GM12873 (cell line): ENCODE data around the gene STAT4.

Experiments used
- TF ChIP-seq, protein P1 (sequence below): IDR thresholded peaks from 2 replicates; pipeline ENCODE4 v1.5.1; 2012; ENCODE audit warnings: low read depth, mild to moderate bottlenecking, moderate library complexity, low read length, control low read depth; ENCODE audit not compliant: insufficient read depth; ENCODE audit errors: missing control alignments

STAT4 gene

GRCh38 chr2:191122638-191123294 is 28.0 kb downstream of the STAT4 start:
- TF ChIP-seq, protein P1, sequence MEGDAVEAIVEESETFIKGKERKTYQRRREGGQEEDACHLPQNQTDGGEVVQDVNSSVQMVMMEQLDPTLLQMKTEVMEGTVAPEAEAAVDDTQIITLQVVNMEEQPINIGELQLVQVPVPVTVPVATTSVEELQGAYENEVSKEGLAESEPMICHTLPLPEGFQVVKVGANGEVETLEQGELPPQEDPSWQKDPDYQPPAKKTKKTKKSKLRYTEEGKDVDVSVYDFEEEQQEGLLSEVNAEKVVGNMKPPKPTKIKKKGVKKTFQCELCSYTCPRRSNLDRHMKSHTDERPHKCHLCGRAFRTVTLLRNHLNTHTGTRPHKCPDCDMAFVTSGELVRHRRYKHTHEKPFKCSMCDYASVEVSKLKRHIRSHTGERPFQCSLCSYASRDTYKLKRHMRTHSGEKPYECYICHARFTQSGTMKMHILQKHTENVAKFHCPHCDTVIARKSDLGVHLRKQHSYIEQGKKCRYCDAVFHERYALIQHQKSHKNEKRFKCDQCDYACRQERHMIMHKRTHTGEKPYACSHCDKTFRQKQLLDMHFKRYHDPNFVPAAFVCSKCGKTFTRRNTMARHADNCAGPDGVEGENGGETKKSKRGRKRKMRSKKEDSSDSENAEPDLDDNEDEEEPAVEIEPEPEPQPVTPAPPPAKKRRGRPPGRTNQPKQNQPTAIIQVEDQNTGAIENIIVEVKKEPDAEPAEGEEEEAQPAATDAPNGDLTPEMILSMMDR, result no peak

GRCh38 chr2:191117341-191117740 is 33.5 kb downstream of the STAT4 start:
- TF ChIP-seq, protein P1, result no peak

GRCh38 chr2:191115804-191116203 is 35.0 kb downstream of the STAT4 start:
- TF ChIP-seq, protein P1, result no peak

DNA sequence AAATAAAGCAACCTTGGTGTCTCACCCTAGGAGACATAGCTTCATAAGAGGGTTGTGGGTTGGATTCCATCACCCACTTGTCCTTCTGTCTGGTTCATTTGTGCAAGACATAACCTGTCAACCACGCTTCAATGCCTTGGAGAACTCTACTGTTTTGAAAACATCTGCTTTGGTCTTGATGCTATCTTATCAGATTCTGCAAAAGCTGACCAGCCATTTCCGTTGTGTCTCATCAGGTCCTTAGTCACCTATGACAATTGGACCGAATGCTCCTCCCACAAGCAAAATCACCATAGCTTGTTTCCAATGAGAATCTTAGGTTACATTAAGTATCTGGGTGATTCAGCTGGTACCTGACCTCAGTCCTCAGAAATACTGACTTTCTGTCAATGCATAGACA is 35.4 kb downstream of the STAT4 start:
- TF ChIP-seq, protein P1, result no peak

GRCh38 chr2:191114403-191114886 is 36.3 kb downstream of the STAT4 start:
- TF ChIP-seq, protein P1, result no peak

- TF ChIP-seq, protein P1, result no peak
Observed at GRCh38 chr2:191113761-191114160, 37.0 kb downstream of the STAT4 start.

- TF ChIP-seq, protein P1, result no peak
Observed at GRCh38 chr2:191112448-191112901, 38.3 kb downstream of the STAT4 start.
